MCF 10A (cell line): ENCODE results near the gene ZNF185. TPM values are rescaled to one million over a fixed set of nuclear protein-coding genes. Genes with fewer than 3 reads are reported as not detected.
A peak's percentile ranks its signal among the peaks of the same experiment; 100 is the strongest.

Source experiments
- BruUV-seq: library from RNA; stranded (reverse); fragments of 400-500 nt; replicated peaks from 2 replicates; lab custom pipeline; 2021; lab: Mats Ljungman, UMichigan
- CTCF ChIA-PET: fragments of 300-600 bp; sonication (Branson Sonifier 250); formaldehyde crosslinking; extraction: SDS; loops from one replicate; lab custom pipeline; 2021; ENCODE audit warnings: antibody characterized with exemption, inconsistent platforms; lab: Yijun Ruan, JAX
- POLR2A ChIA-PET: fragments of 300-600, 350-650 bp; sonication (Branson Sonifier 250); formaldehyde crosslinking; extraction: SDS; loops from one replicate; lab custom pipeline; 2020; ENCODE audit warnings: antibody characterized with exemption, inconsistent platforms; lab: Yijun Ruan, JAX
- DNase-seq: peaks from one replicate; pipeline ENCODE4 v3.0.0-alpha.2; 2018; ENCODE audit not compliant: unreplicated experiment
- H3K27ac Mint-ChIP-seq: one replicate; pipeline ENCODE4 v1.8.0; 2022; ENCODE audit warnings: mild to moderate bottlenecking, low read depth, mixed read lengths; ENCODE audit not compliant: unreplicated experiment
- H3K27me3 Mint-ChIP-seq: one replicate; pipeline ENCODE4 v1.8.0; 2022; ENCODE audit warnings: mixed read lengths; ENCODE audit not compliant: insufficient read depth, unreplicated experiment
- H3K36me3 Mint-ChIP-seq: one replicate; pipeline ENCODE4 v1.8.0; 2022; ENCODE audit warnings: mild to moderate bottlenecking, moderate library complexity, mixed read lengths; ENCODE audit not compliant: insufficient read depth, unreplicated experiment
- H3K4me1 Mint-ChIP-seq: one replicate; pipeline ENCODE4 v1.8.0; 2022; ENCODE audit warnings: mixed read lengths; ENCODE audit not compliant: insufficient read depth, unreplicated experiment
- H3K4me3 Mint-ChIP-seq: one replicate; pipeline ENCODE4 v1.8.0; 2022; ENCODE audit warnings: mild to moderate bottlenecking, moderate library complexity, mixed read lengths; ENCODE audit not compliant: unreplicated experiment
- H3K9me3 Mint-ChIP-seq: one replicate; pipeline ENCODE4 v1.8.0; 2022; ENCODE audit warnings: mixed read lengths; ENCODE audit not compliant: unreplicated experiment
- intact Hi-C: fragments of 100-400 bp; cut with micrococcal nuclease; formaldehyde crosslinking; loops from 2 replicates; pipeline ENCODE4 v1.14.1; 2022
- total RNA-seq: library from RNA; stranded (reverse); gene quantifications from 2 replicates; pipeline ENCODE4 v1.2.3, GENCODE V29; 2022
- TF ChIP-seq, protein P1 (sequence below): fragments of 200-600 bp; IDR thresholded peaks from one replicate; pipeline ENCODE4 v1.8.0; 2022; ENCODE audit warnings: antibody characterized with exemption, mild to moderate bottlenecking; ENCODE audit not compliant: unreplicated experiment

The ZNF185 gene
- total RNA-seq, 1 experiment from 2014 or later = 17.8 TPM

GRCh38 chrX:152926279-152926678, 28.4 kb downstream of the ZNF185 start:
- peak; percentile 87 for DNase-seq
- Mint-ChIP-seq H3K4me1 (no peaks in the 10 kb centered on the region), H3K9me3 (no peaks in the 10 kb centered on the region), H3K36me3 (no peaks in the 10 kb centered on the region), H3K27me3 (no peaks in the 10 kb centered on the region), H3K4me3 (no peak overlapping the region), H3K27ac (no peak overlapping the region)
- POLR2A ChIA-PET = interaction anchor here (0.9 to 2.1 kb wide), 3 partner anchors 15 to 55 kb away, joined by 3 to 7 read pairs (median 3); no protein-coding TSS in a partner anchor
- TF ChIP-seq, protein P1, sequence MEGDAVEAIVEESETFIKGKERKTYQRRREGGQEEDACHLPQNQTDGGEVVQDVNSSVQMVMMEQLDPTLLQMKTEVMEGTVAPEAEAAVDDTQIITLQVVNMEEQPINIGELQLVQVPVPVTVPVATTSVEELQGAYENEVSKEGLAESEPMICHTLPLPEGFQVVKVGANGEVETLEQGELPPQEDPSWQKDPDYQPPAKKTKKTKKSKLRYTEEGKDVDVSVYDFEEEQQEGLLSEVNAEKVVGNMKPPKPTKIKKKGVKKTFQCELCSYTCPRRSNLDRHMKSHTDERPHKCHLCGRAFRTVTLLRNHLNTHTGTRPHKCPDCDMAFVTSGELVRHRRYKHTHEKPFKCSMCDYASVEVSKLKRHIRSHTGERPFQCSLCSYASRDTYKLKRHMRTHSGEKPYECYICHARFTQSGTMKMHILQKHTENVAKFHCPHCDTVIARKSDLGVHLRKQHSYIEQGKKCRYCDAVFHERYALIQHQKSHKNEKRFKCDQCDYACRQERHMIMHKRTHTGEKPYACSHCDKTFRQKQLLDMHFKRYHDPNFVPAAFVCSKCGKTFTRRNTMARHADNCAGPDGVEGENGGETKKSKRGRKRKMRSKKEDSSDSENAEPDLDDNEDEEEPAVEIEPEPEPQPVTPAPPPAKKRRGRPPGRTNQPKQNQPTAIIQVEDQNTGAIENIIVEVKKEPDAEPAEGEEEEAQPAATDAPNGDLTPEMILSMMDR = peak; percentile 38
- intact Hi-C loops = loop anchor here (1.0 to 5.0 kb wide), 4 partner anchors 22 to 1774 kb away; partner anchors contain the start of genes CETN2 and NSDHL
- no TSS peak for BruUV-seq
- CTCF ChIA-PET = interaction anchor here (0.5 to 3.0 kb wide), 18 partner anchors 10 to 1906 kb away, joined by 3 to 18 read pairs (median 4); no protein-coding TSS in a partner anchor

GRCh38 chrX:152926923-152927322, 29.1 kb downstream of the ZNF185 start:
- no peaks in the 10 kb centered on the region for H3K4me1 Mint-ChIP-seq
- no TSS peak for BruUV-seq
- TF ChIP-seq, protein P1 = no peak
- CTCF ChIA-PET = interaction anchor here (0.5 to 3.0 kb wide), 14 partner anchors 15 to 1570 kb away, joined by 3 to 18 read pairs (median 4); no protein-coding TSS in a partner anchor
- H3K9me3 Mint-ChIP-seq = no peaks in the 10 kb centered on the region
- intact Hi-C loops = loop anchor here (1.0 to 5.0 kb wide), 4 partner anchors 23 to 1775 kb away; partner anchors contain the start of genes CETN2 and NSDHL
- H3K36me3 Mint-ChIP-seq = no peaks in the 10 kb centered on the region
- H3K27me3 Mint-ChIP-seq = no peaks in the 10 kb centered on the region
- H3K27ac Mint-ChIP-seq = no peak overlapping the region
- DNase-seq = no peak
- no peak overlapping the region for H3K4me3 Mint-ChIP-seq
- POLR2A ChIA-PET = interaction anchor here (1.7 to 2.1 kb wide), 2 partner anchors 48 to 56 kb away, joined by 3 to 7 read pairs; no protein-coding TSS in a partner anchor

DNA sequence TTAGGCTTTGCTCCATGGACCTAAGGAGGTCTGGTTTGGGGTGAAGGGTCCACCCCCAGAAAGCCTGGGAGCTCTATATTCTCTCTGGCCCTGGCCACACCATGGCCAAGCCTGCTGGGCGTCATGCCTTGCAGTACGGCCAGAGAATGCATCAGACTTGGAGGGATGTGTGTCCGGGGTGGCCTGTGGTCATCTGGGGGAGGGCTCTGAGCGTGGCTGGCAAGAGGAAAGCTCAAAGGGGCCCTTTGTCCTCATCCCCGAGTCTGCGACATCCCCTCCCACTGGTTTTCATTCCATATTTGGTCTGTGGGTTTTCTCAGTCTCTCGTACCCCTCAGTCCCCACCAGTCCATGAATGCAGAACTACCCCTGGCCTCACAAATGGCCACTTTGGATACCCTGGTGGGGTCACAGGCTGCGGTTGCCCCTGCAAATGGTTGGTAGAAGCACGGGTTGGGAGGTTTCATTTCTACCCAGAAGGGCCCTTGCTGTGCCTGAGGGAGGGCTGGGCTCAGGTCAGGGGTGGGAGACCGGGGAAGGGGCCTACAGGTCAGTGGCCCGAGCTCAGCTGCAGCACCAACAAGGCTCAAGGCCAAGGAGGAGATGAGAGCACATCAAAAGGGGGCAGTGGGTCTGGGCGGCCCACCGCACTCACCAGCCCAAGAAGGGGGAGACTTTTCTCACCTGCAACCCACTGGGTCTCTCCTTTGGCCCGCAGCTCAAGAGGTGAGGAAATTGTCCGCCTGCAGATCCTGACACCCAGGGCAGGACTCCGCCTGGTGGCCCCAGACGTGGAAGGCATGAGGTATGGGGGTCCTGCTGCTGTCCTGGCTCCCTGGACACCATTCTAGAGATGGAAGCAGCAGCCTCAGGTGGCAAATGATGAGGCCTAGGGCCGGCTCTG, 30.2 kb downstream of the ZNF185 start:
- ChIA-PET CTCF (interaction anchor here (0.6 to 3.0 kb wide), 2 partner anchors 49 to 1178 kb away, joined by 5 to 18 read pairs; no protein-coding TSS in a partner anchor), POLR2A (no interaction called here)
- Mint-ChIP-seq H3K4me3 (no peak overlapping the region), H3K27me3 (no peaks in the 10 kb centered on the region), H3K36me3 (no peaks in the 10 kb centered on the region), H3K27ac (no peak overlapping the region), H3K9me3 (no peaks in the 10 kb centered on the region), H3K4me1 (no peaks in the 10 kb centered on the region)
- intact Hi-C loops = loop anchor here (2.0 to 5.0 kb wide), 3 partner anchors 97 to 1776 kb away; partner anchors contain the start of genes CETN2 and NSDHL
- no TSS peak for BruUV-seq
- no peak for DNase-seq
- TF ChIP-seq, protein P1 = no peak
